C4-2B (cell line): Measurements from ENCODE around the gene FTCD.

ENCODE experiments used
- H3K27ac ChIP-seq: fragments of 450-650 bp; 2 replicates; pipeline ENCODE4 v1.5.1; 2017
- ZFX ChIP-seq: fragments of 450-650 bp; IDR thresholded peaks from 2 replicates; pipeline ENCODE4 v1.6.1; 2017
- TF ChIP-seq, protein P1 (sequence below): fragments of 450-650 bp; conservative IDR thresholded peaks from 2 replicates; pipeline ENCODE4 v1.5.1; 2017; ENCODE audit warnings: mild to moderate bottlenecking

FTCD gene

DNA sequence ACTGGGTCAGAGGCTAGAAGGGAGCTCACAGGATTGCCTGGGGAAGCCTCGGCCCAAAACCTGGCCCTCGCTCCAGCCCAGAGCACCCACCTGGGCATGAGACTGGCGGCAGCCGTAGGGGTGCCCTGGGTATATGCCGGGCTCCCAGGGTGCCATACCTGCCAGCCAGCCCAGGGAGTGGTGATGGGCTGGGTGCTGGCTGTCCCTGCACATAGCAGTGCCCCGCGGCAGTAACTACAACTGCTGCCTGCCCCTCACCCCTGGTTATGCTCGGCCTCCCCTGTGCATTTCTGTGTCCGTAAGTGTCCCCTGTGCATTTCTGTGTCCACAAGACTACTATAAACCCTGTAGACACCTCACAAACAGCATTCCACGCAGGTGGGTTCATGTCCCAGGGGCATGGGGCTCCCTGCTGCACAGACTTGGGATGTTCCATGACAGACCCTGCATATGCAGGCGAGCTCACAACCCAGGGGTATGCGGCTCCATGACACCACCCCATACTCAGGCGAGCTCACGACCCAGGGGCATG is 34.6 kb upstream of the FTCD start:
- H3K27ac ChIP-seq, result peak overlapping the region; percentile 93
- TF ChIP-seq ZFX, result no peak
- TF ChIP-seq, protein P1, sequence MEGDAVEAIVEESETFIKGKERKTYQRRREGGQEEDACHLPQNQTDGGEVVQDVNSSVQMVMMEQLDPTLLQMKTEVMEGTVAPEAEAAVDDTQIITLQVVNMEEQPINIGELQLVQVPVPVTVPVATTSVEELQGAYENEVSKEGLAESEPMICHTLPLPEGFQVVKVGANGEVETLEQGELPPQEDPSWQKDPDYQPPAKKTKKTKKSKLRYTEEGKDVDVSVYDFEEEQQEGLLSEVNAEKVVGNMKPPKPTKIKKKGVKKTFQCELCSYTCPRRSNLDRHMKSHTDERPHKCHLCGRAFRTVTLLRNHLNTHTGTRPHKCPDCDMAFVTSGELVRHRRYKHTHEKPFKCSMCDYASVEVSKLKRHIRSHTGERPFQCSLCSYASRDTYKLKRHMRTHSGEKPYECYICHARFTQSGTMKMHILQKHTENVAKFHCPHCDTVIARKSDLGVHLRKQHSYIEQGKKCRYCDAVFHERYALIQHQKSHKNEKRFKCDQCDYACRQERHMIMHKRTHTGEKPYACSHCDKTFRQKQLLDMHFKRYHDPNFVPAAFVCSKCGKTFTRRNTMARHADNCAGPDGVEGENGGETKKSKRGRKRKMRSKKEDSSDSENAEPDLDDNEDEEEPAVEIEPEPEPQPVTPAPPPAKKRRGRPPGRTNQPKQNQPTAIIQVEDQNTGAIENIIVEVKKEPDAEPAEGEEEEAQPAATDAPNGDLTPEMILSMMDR, result no peak

DNA sequence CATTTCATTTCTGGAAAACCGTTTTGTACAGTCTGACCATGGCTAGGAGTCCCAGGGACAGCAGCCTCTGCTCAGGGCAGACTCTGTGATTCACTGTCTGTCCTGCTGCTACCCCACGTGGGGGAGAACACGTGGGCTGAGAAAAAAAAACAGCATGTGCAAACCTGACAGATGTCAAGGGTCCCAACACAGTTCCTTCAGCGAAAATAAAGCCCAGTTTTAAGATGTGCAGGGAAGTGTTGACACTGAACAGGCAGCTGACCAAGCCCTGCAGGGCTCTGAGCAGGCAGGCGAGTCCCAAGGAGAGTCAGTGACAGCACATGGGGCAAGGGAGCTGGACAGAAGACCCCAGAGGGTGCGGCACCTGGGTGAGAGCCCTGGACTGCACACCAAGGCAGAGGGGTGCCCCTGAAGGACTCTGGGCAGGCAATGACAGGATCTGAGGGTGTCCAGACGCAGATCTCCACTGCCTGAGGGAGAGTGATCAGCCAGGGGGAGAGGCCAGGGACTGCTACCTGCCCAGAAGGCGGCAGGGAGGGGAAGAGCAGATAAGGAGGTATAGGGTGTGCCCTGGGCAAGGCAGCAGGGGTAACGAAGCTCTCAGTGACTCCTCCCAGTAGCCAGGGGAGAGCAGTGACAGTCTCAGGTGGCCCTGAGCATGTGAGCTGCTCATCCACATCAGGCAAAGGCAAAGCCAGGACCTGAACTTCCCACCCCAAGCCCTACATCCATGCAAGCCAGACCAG is 34.0 kb upstream of the FTCD start:
- TF ChIP-seq, protein P1, result no peak
- no peak for TF ChIP-seq ZFX
- peak overlapping the region; percentile 93 for H3K27ac ChIP-seq

DNA sequence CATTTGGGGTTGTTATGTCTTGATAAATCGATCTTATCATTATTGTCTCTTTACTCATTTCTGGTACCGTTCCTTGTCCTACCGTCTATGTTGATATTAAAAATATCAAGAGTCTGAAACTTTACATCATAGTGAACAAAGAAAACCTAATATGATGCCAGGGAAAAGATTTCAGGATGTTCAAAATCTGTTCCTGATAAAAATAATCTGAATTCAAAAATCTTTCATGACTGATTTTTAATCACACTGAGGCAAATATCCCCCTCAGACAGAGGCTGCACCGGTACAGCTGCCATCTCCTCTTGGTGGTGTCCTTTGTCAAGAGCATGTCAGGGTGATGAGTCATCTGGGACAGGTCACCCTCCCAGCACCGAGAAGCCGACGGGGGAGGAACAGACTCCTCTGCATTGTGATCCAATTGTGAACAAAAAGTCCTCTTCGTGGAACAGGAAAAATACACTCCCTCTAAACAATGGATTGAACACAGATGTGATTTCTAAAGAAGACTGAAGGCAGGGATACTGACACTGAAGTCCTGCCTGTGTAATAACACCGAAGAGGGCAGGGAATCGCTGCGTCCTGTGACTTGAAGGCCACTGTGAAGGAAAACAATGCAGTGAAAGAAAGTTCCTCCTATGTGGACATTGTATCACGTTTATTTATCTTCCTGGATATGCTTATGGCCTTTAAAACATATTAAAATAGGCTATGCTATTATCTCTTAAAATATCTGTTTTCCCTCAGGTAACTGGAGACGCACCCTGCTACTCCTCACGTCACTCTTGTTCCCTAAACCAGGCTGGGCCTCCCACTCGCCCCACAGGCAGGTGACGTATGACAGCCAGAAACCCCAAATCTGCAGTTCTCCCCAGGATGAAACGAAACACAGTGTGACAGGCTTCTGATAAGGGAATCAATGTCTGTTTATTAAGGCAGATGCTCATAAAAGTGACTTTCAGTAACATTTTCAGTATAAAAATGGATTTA is 33.1 kb upstream of the FTCD start:
- no peak for TF ChIP-seq ZFX
- TF ChIP-seq, protein P1, result no peak
- peak overlapping the region; percentile 93 for H3K27ac ChIP-seq

DNA sequence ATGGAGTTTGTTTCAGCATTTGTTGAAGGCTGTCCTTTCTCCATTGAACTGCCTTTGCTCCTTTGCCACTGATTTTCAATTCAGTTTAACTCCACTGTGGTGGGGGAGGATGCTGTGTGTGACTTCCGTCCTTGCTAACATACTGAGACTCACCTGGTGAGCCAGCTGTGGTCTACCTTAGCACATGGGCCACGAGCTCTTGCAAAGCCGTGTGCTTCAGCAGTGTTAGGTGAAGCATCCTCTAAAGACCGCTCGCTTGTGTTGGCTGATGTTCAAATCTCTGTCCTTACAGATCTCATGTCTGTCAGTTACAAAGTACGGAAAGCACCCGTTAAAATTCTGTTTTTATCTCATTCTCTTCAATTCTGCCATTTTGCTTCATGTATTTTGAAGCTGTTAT is 32.4 kb upstream of the FTCD start:
- peak overlapping the region; percentile 93 for H3K27ac ChIP-seq
- TF ChIP-seq ZFX, result no peak
- TF ChIP-seq, protein P1, result no peak

DNA sequence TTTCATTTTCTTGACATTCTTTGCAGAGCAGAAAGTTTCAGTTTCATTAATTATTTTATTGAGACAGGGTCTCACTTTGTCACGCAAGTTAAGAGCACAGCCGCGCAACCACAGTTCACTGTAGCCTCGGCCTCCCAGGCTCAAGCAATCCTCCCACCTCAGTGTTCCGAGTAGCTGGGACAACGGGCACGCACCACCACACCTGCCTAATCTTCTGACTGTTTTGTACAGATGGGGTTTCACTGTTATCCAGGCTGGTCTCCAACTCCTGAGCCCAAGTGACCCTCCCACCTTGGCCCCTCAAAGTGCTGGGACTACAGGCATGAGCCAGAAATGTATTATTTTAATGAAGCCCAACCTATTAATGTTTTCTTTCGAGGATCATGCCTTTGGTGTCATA is 31.9 kb upstream of the FTCD start:
- H3K27ac ChIP-seq, result peak overlapping the region; percentile 93
- TF ChIP-seq, protein P1, result no peak
- no peak for TF ChIP-seq ZFX

DNA sequence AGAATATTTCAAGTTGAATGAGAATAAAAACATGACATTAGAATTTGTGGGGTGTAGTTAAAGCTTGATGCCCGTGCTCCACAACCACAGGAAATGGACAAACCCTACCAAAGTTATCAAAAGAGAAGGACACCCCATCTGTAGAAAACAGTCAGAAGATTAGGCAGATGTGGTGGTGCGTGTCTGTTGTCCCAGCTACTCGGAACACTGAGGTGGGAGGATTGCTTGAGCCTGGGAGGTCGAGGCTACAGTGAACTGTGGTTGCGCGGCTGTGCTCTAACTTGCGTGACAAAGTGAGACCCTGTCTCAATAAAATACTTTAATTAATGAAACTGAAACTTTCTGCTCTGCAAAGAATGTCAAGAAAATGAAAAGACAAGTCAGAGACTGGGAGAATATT is 30.3 kb upstream of the FTCD start:
- no peak overlapping the region for H3K27ac ChIP-seq
- TF ChIP-seq, protein P1, result no peak
- TF ChIP-seq ZFX, result no peak
